Bronchus fibroblast of lung (primary cell): ENCODE data around the gene POLR1F. TPM values are rescaled to one million over a fixed set of nuclear protein-coding genes. Genes with fewer than 3 reads are reported as not detected.

Source experiments
- total RNA-seq: library from RNA; depleted of rRNA; stranded (reverse); fragments of >200 nt; gene quantifications from 2 replicates; pipeline ENCODE4 v1.2.3, GENCODE V29; 2015

POLR1F gene, protein sequence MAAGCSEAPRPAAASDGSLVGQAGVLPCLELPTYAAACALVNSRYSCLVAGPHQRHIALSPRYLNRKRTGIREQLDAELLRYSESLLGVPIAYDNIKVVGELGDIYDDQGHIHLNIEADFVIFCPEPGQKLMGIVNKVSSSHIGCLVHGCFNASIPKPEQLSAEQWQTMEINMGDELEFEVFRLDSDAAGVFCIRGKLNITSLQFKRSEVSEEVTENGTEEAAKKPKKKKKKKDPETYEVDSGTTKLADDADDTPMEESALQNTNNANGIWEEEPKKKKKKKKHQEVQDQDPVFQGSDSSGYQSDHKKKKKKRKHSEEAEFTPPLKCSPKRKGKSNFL
- total RNA-seq: 13.4 and 16.1 TPM in 2 replicates

GRCh38 chr7:19708397-19709248 is at the start of gene POLR1F:
Gene POLR1F (minus strand): TSS chr7:19709037. CDS start chr7:19709016, 21 bp downstream.

Other genes starting within 250 kb of the POLR1F start
- under 0.01 TPM in 1 of 2 replicates, not detected in the other for gene TMEM196, start 64.6 kb upstream of the POLR1F start, total RNA-seq